Motor neuron (in vitro differentiated cells): ENCODE results near the gene ZPLD1. TPM values are rescaled to one million over a fixed set of nuclear protein-coding genes. Genes with fewer than 3 reads are reported as not detected.

Experiments
- ATAC-seq, 8 experiments: fragments of 200-7000 bp; cut with Tn5 transposase; replicated peaks in 6 of 8; 2 replicates each; pipeline ENCODE4 v1.8.0; 2021; ENCODE audit warnings: mild to moderate bottlenecking in 8 of 8, moderate library complexity in 8 of 8
- H3K27ac ChIP-seq, 2 donors: fragments of 250-450 bp; sonication (Bioruptor Pico); 2 replicates each; pipeline ENCODE4 v1.9.0; 2021; ENCODE audit warnings: antibody characterized with exemption in 2 of 2, mild to moderate bottlenecking in 2 of 2, moderate library complexity in 1 of 2
- H3K4me1 ChIP-seq, 2 donors: fragments of 250-450 bp; sonication (Bioruptor Pico); replicated peaks in 1 of 2; 2 replicates each; pipeline ENCODE4 v1.6.1; 2021; ENCODE audit warnings: antibody characterized with exemption in 2 of 2, mild to moderate bottlenecking in 2 of 2, moderate library complexity in 1 of 2
- H3K4me3 ChIP-seq, 5 donors: fragments of 250-450 bp; sonication (Bioruptor Pico); 2 replicates each; pipeline ENCODE4 v1.9.0; 2021; ENCODE audit warnings: antibody characterized with exemption in 5 of 5, mild to moderate bottlenecking in 5 of 5, moderate library complexity in 4 of 5
- WGBS, 10 experiments: fragments of 450-650 bp; shearing (Covaris generic); methylation state at CpG; one replicate each; pipeline ENCODE4 v1.0.0; 2022; 5-methylcytosine and 5-hydroxymethylcytosine counted together
- in situ Hi-C, 9 experiments: fragments of 400-800 bp; cut with MboI; loops; one replicate each; pipeline ENCODE4 v1.15.0; 2021; ENCODE audit warnings: low sequenced_read_pairs in 9 of 9, low pct_unique_long_range_greater_than_20kb in 2 of 9; ENCODE audit not compliant: unreplicated experiment in 9 of 9
- total RNA-seq, 8 experiments: library from RNA; unstranded; fragments of 300-600 nt; gene quantifications; 2 replicates each; pipeline versions ENCODE4 v1.2.3 to v1.2.4, GENCODE V29; 2022

ZPLD1 gene
- 1 to 10 TPM in 1 of 8 experiments, under 1 TPM in 6, not detected in 1; 0.08 to 1.4 (median 0.41) TPM for total RNA-seq

GRCh38 chr3:102434715-102435114 is at the start of gene ZPLD1:
Gene ZPLD1, plus strand, starts transcription at chr3:102435015. Its CDS starts 3,473 bp downstream, at chr3:102438488.
- H3K4me3 ChIP-seq: no peak within 1 kb of the TSS
- no peaks in the 10 kb centered on the region for H3K4me1 ChIP-seq
- no peak for ATAC-seq
- in situ Hi-C loops: no loop called here
- H3K27ac ChIP-seq: no peak within 1 kb of the TSS

GRCh38 chr3:102390171-102390864 is 44.5 kb upstream of the ZPLD1 start:
- Histone ChIP-seq H3K4me1 (no peaks in the 10 kb centered on the region), H3K27ac (no peak overlapping the region), H3K4me3 (no peak overlapping the region)
- 29 to 91% (median 74%) methylated on average over 4 to 7 of the region's 7 CpGs for WGBS, 10 experiments
- in situ Hi-C loops: no loop called here
- ATAC-seq: no peak

- no peak overlapping the region for H3K4me3 ChIP-seq
- WGBS, 10 experiments: 40 to 100% (median 85%) methylated on average over 1 of the region's 1 CpG; no CpG with 5 or more reads in 1 of the 10 experiments
- H3K27ac ChIP-seq: no peak overlapping the region
- in situ Hi-C loops: no loop called here
- no peaks in the 10 kb centered on the region for H3K4me1 ChIP-seq
- ATAC-seq: no peak
These were observed 43.9 kb upstream of the ZPLD1 start for GRCh38 chr3:102390916-102391315.

GRCh38 chr3:102391491-102391890 is 43.3 kb upstream of the ZPLD1 start:
- Histone ChIP-seq H3K27ac (no peak overlapping the region), H3K4me1 (no peaks in the 10 kb centered on the region), H3K4me3 (no peak overlapping the region)
- WGBS, 10 experiments: 5 to 84% (median 51%) methylated on average over 1 to 2 of the region's 2 CpGs; no CpG with 5 or more reads in 4 of the 10 experiments
- in situ Hi-C loops: no loop called here
- ATAC-seq: no peak

GRCh38 chr3:102394517-102394916 is 40.3 kb upstream of the ZPLD1 start:
- 14 to 100% (median 75%) methylated on average over 1 of the region's 1 CpG; no CpG with 5 or more reads in 4 of the 10 experiments for WGBS, 10 experiments

GRCh38 chr3:102398176-102398575 is 36.6 kb upstream of the ZPLD1 start:
- WGBS, 10 experiments: 0 to 100% (median 53%) methylated on average over 1 of the region's 1 CpG; no CpG with 5 or more reads in 4 of the 10 experiments
- H3K27ac ChIP-seq: no peak overlapping the region
- in situ Hi-C loops: no loop called here

More at GRCh38 chr3:102394517-102394916, 40.3 kb upstream of the ZPLD1 start:
- no peak overlapping the region for H3K4me3 ChIP-seq
- in situ Hi-C loops: no loop called here
- no peak for ATAC-seq
- H3K27ac ChIP-seq: no peak overlapping the region
- H3K4me1 ChIP-seq: no peaks in the 10 kb centered on the region

GRCh38 chr3:102398666-102399065 is 36.1 kb upstream of the ZPLD1 start:
- Histone ChIP-seq H3K27ac (no peak overlapping the region), H3K4me3 (no peak overlapping the region), H3K4me1 (no peaks in the 10 kb centered on the region)
- in situ Hi-C loops: no loop called here
- ATAC-seq: peak in 2 of 8 experiments; percentile 33 to 59
- WGBS, 10 experiments: 0 to 100% (median 93%) methylated on average over 1 to 5 of the region's 5 CpGs; no CpG with 5 or more reads in 2 of the 10 experiments

More at GRCh38 chr3:102398176-102398575, 36.6 kb upstream of the ZPLD1 start:
- Histone ChIP-seq H3K4me3 (no peak overlapping the region), H3K4me1 (no peaks in the 10 kb centered on the region)
- ATAC-seq: peak in 3 of 8 experiments; percentile 47 to 75 (median 52)

- Histone ChIP-seq H3K4me1 (no peaks in the 10 kb centered on the region), H3K4me3 (no peak overlapping the region), H3K27ac (no peak overlapping the region)
- 58 to 100% (median 94%) methylated on average over 2 to 5 of the region's 5 CpGs; no CpG with 5 or more reads in 2 of the 10 experiments for WGBS, 10 experiments
- ATAC-seq: no peak
- in situ Hi-C loops: no loop called here
These were observed 34.7 kb upstream of the ZPLD1 start for GRCh38 chr3:102400142-102400541.

GRCh38 chr3:102400766-102401165 is 34.0 kb upstream of the ZPLD1 start:
- in situ Hi-C loops: no loop called here
- Histone ChIP-seq H3K4me1 (no peaks in the 10 kb centered on the region), H3K27ac (no peak overlapping the region), H3K4me3 (no peak overlapping the region)
- peak in 2 of 8 experiments; percentile 59 to 88 for ATAC-seq
- 0 to 100% (median 74%) methylated on average over 1 to 2 of the region's 2 CpGs; no CpG with 5 or more reads in 2 of the 10 experiments for WGBS, 10 experiments

- H3K4me3 ChIP-seq: no peak overlapping the region
- in situ Hi-C loops: no loop called here
- H3K27ac ChIP-seq: no peak overlapping the region
- no peak for ATAC-seq
- H3K4me1 ChIP-seq: no peaks in the 10 kb centered on the region
These were observed 24.2 kb upstream of the ZPLD1 start for GRCh38 chr3:102410616-102411015.

- 29 to 89% (median 77%) methylated on average over 1 to 2 of the region's 2 CpGs; no CpG with 5 or more reads in 1 of the 10 experiments for WGBS, 10 experiments
- peak in 2 of 8 experiments; percentile 21 to 24 for ATAC-seq
- in situ Hi-C loops: no loop called here
- Histone ChIP-seq H3K27ac (no peak overlapping the region), H3K4me3 (no peak overlapping the region), H3K4me1 (no peaks in the 10 kb centered on the region)
These were observed 19.3 kb upstream of the ZPLD1 start for GRCh38 chr3:102415553-102415952.

GRCh38 chr3:102419786-102420185 is 15.0 kb upstream of the ZPLD1 start:
- in situ Hi-C loops: no loop called here
- Histone ChIP-seq H3K4me1 (no peaks in the 10 kb centered on the region), H3K27ac (no peak overlapping the region), H3K4me3 (no peak overlapping the region)
- no peak for ATAC-seq

GRCh38 chr3:102441832-102442231 is 7.0 kb downstream of the ZPLD1 start:
- ATAC-seq: no peak
- in situ Hi-C loops: no loop called here
- Histone ChIP-seq H3K4me1 (no peaks in the 10 kb centered on the region), H3K27ac (no peak overlapping the region), H3K4me3 (no peak overlapping the region)
- WGBS, 10 experiments: 43 to 100% (median 68%) methylated on average over 1 of the region's 1 CpG; no CpG with 5 or more reads in 2 of the 10 experiments

GRCh38 chr3:102443021-102443420 is 8.2 kb downstream of the ZPLD1 start:
- ATAC-seq: no peak
- 50 to 94% (median 75%) methylated on average over 2 of the region's 2 CpGs; no CpG with 5 or more reads in 2 of the 10 experiments for WGBS, 10 experiments
- in situ Hi-C loops: no loop called here
- H3K4me3 ChIP-seq: no peak overlapping the region
- no peaks in the 10 kb centered on the region for H3K4me1 ChIP-seq
- no peak overlapping the region for H3K27ac ChIP-seq
